ENCODE data around the gene IGDCC3. TPM values are rescaled to one million over a fixed set of nuclear protein-coding genes. Genes with fewer than 3 reads are reported as not detected.

The IGDCC3 gene
- total RNA-seq, 1 experiment from 2014 or later = not detected

DNA sequence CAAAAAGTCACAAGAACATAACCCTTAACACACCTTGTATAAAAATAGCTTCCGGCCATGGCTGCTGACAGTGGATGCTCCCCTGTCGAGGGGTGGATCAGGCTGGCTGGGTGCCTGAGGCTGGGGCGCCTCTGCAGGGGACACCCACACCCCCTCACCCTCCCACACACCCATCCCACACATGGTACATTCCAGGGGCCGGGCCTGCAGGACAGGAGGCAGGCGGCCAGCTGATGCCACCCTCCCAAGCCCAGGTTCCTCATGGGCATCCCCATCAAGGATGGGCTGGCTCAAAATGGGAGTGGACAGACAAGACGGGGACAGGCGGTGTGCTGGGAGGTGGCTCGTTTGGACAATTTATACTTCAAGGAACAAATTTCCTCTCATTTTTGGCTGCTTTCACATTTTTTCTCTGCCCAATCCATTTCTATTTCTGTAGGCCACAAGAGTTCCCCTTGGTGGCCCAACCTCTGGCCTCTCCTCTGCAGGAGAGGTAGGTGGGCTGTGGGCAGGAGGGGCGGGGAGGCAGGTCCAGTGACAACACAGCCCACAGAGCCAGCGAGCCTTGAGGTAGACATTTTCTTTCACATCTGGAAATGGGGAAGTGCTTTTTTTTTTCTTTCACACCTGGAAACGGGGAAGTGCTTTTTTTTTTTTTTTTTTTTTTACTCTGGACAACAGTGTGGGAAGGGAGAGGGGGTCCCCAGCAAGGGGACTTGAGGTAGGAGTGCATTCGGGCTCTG, 50.0 kb downstream of the IGDCC3 start:
- no peaks in the 10 kb centered on the region for H3K36me3 Mint-ChIP-seq (ENCODE audit: insufficient read depth, unreplicated experiment)
- H3K27me3 Mint-ChIP-seq (ENCODE audit: unreplicated experiment) = peaks cover 48% of the 10 kb centered on the region
- no peak for DNase-seq
- no peak overlapping the region for H3K4me3 Mint-ChIP-seq (ENCODE audit: low read depth, unreplicated experiment)
- H3K4me1 Mint-ChIP-seq (ENCODE audit: low read depth, unreplicated experiment) = no peaks in the 10 kb centered on the region
- intact Hi-C loops (cut with micrococcal nuclease; ENCODE audit: unreplicated experiment) = no loop called here
- no peak for TF ChIP-seq CTCF (IDR thresholded peaks at IDR 0.05; ENCODE audit: unreplicated experiment)
- no peak overlapping the region for H3K27ac Mint-ChIP-seq (ENCODE audit: unreplicated experiment)
- CTCF ChIA-PET = no interaction called here
- no TSS peak for BruUV-seq (replicated peaks)
- H3K9me3 Mint-ChIP-seq (ENCODE audit: low read depth, unreplicated experiment) = no peaks in the 10 kb centered on the region

GRCh38 chr15:65326818-65327217, 51.0 kb downstream of the IGDCC3 start:
- BruUV-seq (replicated peaks) = no TSS peak
- no peaks in the 10 kb centered on the region for H3K9me3 Mint-ChIP-seq (ENCODE audit: low read depth, unreplicated experiment)
- intact Hi-C loops (cut with micrococcal nuclease; ENCODE audit: unreplicated experiment) = no loop called here
- peaks cover 48% of the 10 kb centered on the region for H3K27me3 Mint-ChIP-seq (ENCODE audit: unreplicated experiment)
- no peak for DNase-seq
- H3K36me3 Mint-ChIP-seq (ENCODE audit: insufficient read depth, unreplicated experiment) = no peaks in the 10 kb centered on the region
- no peaks in the 10 kb centered on the region for H3K4me1 Mint-ChIP-seq (ENCODE audit: low read depth, unreplicated experiment)
- TF ChIP-seq CTCF (IDR thresholded peaks at IDR 0.05; ENCODE audit: unreplicated experiment) = no peak
- CTCF ChIA-PET = no interaction called here
- H3K27ac Mint-ChIP-seq (ENCODE audit: unreplicated experiment) = no peak overlapping the region
- no peak overlapping the region for H3K4me3 Mint-ChIP-seq (ENCODE audit: low read depth, unreplicated experiment)

DNA sequence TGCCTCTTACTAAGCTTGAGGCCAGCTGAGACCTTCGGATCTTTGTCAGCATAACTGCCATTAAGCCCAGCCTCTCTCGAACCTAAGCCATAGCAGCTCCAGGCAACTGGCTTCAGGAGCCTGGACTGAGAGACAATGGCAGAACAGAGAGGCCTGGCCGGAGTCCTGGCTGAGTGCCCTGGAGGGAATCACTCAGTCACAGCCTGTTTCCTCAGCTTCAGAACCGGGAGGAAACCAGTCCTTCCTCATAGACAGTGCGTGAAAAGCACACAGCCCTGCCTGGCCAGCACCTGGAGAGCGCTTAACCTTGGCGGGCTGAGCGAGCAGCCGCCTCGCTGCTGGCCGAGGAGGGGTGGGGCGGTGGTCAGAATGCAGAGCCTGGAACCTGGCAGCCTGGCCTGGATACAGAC, 51.7 kb downstream of the IGDCC3 start:
- Mint-ChIP-seq H3K36me3 (ENCODE audit: insufficient read depth, unreplicated experiment) (no peaks in the 10 kb centered on the region), H3K4me1 (ENCODE audit: low read depth, unreplicated experiment) (no peaks in the 10 kb centered on the region), H3K4me3 (ENCODE audit: low read depth, unreplicated experiment) (no peak overlapping the region), H3K27ac (ENCODE audit: unreplicated experiment) (no peak overlapping the region), H3K27me3 (ENCODE audit: unreplicated experiment) (peaks cover 48% of the 10 kb centered on the region), H3K9me3 (ENCODE audit: low read depth, unreplicated experiment) (no peaks in the 10 kb centered on the region)
- DNase-seq = no peak
- no peak for TF ChIP-seq CTCF (IDR thresholded peaks at IDR 0.05; ENCODE audit: unreplicated experiment)
- CTCF ChIA-PET = interaction anchor here (0.7 to 0.9 kb wide), 2 partner anchors 59 to 67 kb away, joined by 4 read pairs; no protein-coding TSS in a partner anchor
- intact Hi-C loops (cut with micrococcal nuclease; ENCODE audit: unreplicated experiment) = no loop called here
- no TSS peak for BruUV-seq (replicated peaks)

DNA sequence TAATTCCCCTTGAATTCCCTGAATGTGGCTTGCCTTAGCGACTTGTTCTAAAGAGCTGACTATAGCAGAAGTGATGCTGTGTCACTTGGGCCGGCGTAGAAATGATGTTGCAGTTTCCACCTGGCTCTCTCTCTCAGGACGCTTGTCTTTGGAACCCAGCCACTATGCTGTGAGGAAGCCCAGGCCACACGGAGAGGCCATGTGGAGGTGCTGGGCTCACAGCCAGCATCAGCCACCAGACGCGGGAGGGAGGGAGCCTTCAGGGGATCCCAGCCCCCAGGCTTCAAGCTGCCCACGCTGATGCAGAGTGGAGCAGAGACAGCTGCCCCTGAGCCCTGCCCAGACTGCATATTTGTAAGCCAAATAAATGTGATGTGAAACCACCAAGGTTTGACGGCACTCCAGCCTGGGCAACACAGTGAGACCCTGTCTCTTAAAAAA, 54.7 kb downstream of the IGDCC3 start:
- DNase-seq = no peak
- intact Hi-C loops (cut with micrococcal nuclease; ENCODE audit: unreplicated experiment) = no loop called here
- no peaks in the 10 kb centered on the region for H3K36me3 Mint-ChIP-seq (ENCODE audit: insufficient read depth, unreplicated experiment)
- no peaks in the 10 kb centered on the region for H3K9me3 Mint-ChIP-seq (ENCODE audit: low read depth, unreplicated experiment)
- no TSS peak for BruUV-seq (replicated peaks)
- TF ChIP-seq CTCF (IDR thresholded peaks at IDR 0.05; ENCODE audit: unreplicated experiment) = no peak
- H3K4me3 Mint-ChIP-seq (ENCODE audit: low read depth, unreplicated experiment) = no peak overlapping the region
- H3K27ac Mint-ChIP-seq (ENCODE audit: unreplicated experiment) = no peak overlapping the region
- CTCF ChIA-PET = interaction anchor here (5.8 kb wide), 1 partner anchor 61 kb away, joined by 55 read pairs; no protein-coding TSS in a partner anchor
- H3K4me1 Mint-ChIP-seq (ENCODE audit: low read depth, unreplicated experiment) = no peaks in the 10 kb centered on the region
- peaks cover 38% of the 10 kb centered on the region for H3K27me3 Mint-ChIP-seq (ENCODE audit: unreplicated experiment)

Measured in Calu3 (cell line).